Measurements from ENCODE around the gene ZBTB21. TPM values are rescaled to one million over a fixed set of nuclear protein-coding genes. Genes with fewer than 3 reads are reported as not detected.

The ZBTB21 gene
- total RNA-seq, 1 experiment from 2014 or later, result 18.1 TPM

- H3K4me1 Mint-ChIP-seq, result peaks cover 24 to 30% of the 10 kb centered on the region in 2 experiments
- H3K9me3 Mint-ChIP-seq, result peaks cover 4 to 9% of the 10 kb centered on the region in 2 experiments; a peak in 3 of 5 replicates
- peaks cover 16% of the 10 kb centered on the region for H3K27me3 Mint-ChIP-seq (ENCODE audit: low read depth)
- H4K91ac ChIP-seq (ENCODE audit: insufficient read length, low read depth, low read length), result no peak overlapping the region
- no peak overlapping the region for H3K27ac Mint-ChIP-seq
- WGBS (ENCODE audit: extremely low coverage, insufficient read length, low lambda C conversion rate), result no CpG with 5 or more reads among the region's 11 CpGs
- no peak overlapping the region for H3K4ac ChIP-seq (ENCODE audit: low read depth, low read length)
- H3K36me3 Mint-ChIP-seq (ENCODE audit: insufficient read depth in 1 of 3, low read depth in 3 of 3), result peaks cover 2 to 7% (median 4%) of the 10 kb centered on the region in 3 experiments; a peak in 4 of 7 replicates
- no peak overlapping the region for H2BK5ac ChIP-seq (ENCODE audit: insufficient read length, low read length)
- H3K4me1 ChIP-seq (ENCODE audit: insufficient read depth, low read length), result peaks cover 3% of the 10 kb centered on the region; the same call in 1 of the 2 replicates
- H3K9ac ChIP-seq (ENCODE audit: extremely low read depth, insufficient read length, low read length), result no peak overlapping the region
- H2BK12ac ChIP-seq (ENCODE audit: insufficient read length, low read depth, low read length), result no peak overlapping the region
- H2AK5ac ChIP-seq (ENCODE audit: insufficient read length, low read length), result no peak overlapping the region
- no peak overlapping the region for H2BK15ac ChIP-seq (ENCODE audit: low read depth, low read length)
- DNase-seq, result no peak
- no peak overlapping the region for H2BK120ac ChIP-seq (ENCODE audit: low read depth, low read length, poor library complexity, severe bottlenecking)
- no peak overlapping the region for H2AFZ ChIP-seq (ENCODE audit: low read length)
- no peaks in the 10 kb centered on the region for H3K9me3 ChIP-seq (ENCODE audit: control insufficient read depth, low read depth, low read length)
- H2BK20ac ChIP-seq (ENCODE audit: low read depth, low read length, poor library complexity, severe bottlenecking), result no peak overlapping the region
- no peaks in the 10 kb centered on the region for H4K20me1 ChIP-seq (ENCODE audit: control insufficient read depth, insufficient read depth, insufficient read length)
- no peak overlapping the region for H3K4me3 Mint-ChIP-seq
- no peaks in the 10 kb centered on the region for H3K79me1 ChIP-seq (ENCODE audit: insufficient read depth, low read depth, low read length, poor library complexity, severe bottlenecking)
- H3K23me2 ChIP-seq (ENCODE audit: insufficient read length, low read depth, low read length, poor library complexity, severe bottlenecking), result no peaks in the 10 kb centered on the region
- no peak overlapping the region for H4K8ac ChIP-seq (replicated peaks; ENCODE audit: insufficient read length, low read depth, low read length)
- no peaks in the 10 kb centered on the region for H3K79me2 ChIP-seq (ENCODE audit: insufficient read depth, low read length)
- H3K4me2 ChIP-seq (ENCODE audit: insufficient read depth, insufficient read length, low read length), result no peak overlapping the region
- H4K5ac ChIP-seq (ENCODE audit: insufficient read length, low read depth, low read length), result no peak overlapping the region
- no peak overlapping the region for H3K23ac ChIP-seq (ENCODE audit: insufficient read length, low read depth, low read length)
- H3K56ac ChIP-seq (ENCODE audit: insufficient read length, low read depth, low read length), result no peak overlapping the region
- no peak overlapping the region for H3K14ac ChIP-seq (ENCODE audit: insufficient read depth, low read length)
- H3T11ph ChIP-seq (ENCODE audit: low read length), result no peak overlapping the region
- H3K18ac ChIP-seq (ENCODE audit: insufficient read length, low read depth, low read length), result no peak overlapping the region
- H3K27ac ChIP-seq (ENCODE audit: insufficient read length, low read depth, low read length), result no peak overlapping the region
- TF ChIP-seq CTCF (conservative IDR thresholded peaks at IDR 0.05), result no peak
- no peaks in the 10 kb centered on the region for H3K27me3 ChIP-seq (ENCODE audit: insufficient read depth, low read length)
Observed at GRCh38 chr21:42056468-42056867, 46.3 kb upstream of the ZBTB21 start.
